Skin epidermis (tissue), 12 donors: ENCODE results near the gene KCNH4.
A peak's percentile ranks its signal among the peaks of the same experiment; 100 is the strongest.
"Not testable (repeated sequence)": the region's sequence is repeated elsewhere in the genome, so short reads cannot be mapped to it uniquely, and the experiment has no call there.

Experiments
- H3K27ac ChIP-seq, 21 experiments: fragments of 200-600 bp; sonication (generic) in 11 of 21; one replicate each; pipeline ENCODE4 v1.5.0; 2020; ENCODE audit warnings: mild to moderate bottlenecking in 3 of 21, inconsistent platforms in 2 of 21, moderate library complexity in 2 of 21
- H3K4me3 ChIP-seq, 7 experiments: fragments of 200-600 bp; sonication (generic) in 2 of 7; one replicate each; pipeline ENCODE4 v1.5.0; 2020; ENCODE audit warnings: inconsistent platforms in 2 of 7, mild to moderate bottlenecking in 2 of 7, moderate library complexity in 1 of 7

Gene KCNH4

DNA sequence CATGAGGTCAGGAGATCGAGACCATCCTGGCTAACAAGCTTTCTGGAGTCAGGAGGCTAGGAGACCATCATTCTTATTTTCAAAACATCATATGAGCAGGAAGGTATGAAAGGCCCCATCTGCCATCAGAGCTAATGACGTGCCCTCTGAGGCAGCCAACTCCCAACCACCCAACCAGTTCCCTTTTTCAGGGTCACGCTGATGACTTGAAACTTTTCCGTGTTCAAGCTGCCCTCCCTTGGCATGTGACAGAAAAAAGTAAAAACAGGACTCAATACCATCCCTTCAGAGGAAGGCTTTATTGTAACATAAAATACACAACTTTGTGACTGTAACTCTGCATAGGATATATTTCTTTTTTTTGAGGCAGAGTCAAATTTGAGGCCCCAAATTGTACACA is 18.0 kb upstream of the KCNH4 start:
- Histone ChIP-seq H3K4me3 (no peak overlapping the region), H3K27ac (peak overlapping the region in 8 of 21 experiments; percentile 15 to 68 (median 51))

DNA sequence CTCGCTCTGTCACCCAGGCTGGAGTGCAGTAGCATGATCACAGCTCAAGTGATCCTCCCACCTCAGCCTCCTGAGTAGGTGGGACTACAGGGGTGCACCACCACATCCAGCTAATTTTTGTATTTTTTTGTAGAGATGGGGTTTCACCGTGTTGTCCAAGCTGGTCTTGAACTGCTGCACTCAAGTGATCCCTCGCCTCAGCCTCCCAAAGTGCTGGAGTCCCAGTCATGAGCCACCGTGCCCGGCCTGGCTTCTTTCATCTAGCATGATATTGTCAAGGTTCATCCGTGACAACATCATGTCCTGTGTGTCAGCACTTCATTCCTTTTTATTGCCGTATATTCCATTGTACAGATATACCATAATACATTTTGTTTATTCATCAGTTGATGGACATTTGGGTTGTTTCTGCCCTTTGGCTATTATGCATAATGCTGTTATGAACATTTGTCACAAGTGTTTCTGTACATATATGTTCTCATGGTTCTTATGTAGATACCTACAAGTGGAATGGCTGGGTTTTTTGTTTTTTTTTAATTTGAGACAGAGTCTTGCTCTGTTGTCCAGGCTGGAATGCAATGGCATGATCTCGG is 16.7 kb upstream of the KCNH4 start:
- Histone ChIP-seq H3K27ac (no peak overlapping the region), H3K4me3 (no peak overlapping the region)

GRCh38 chr17:42193969-42194899 is 13.3 kb upstream of the KCNH4 start, which contains the start of gene GHDC:
GHDC (minus strand) TSS chr17:42194494; CDS start chr17:42193581, 913 bp downstream.
- Histone ChIP-seq H3K27ac (peak within 1 kb of the TSS in 20 of 21 experiments; percentile 62 to 94 (median 84)), H3K4me3 (peak within 1 kb of the TSS; percentile 40 to 69 (median 51))

- peak overlapping the region in 14 of 21 experiments; percentile 63 to 94 (median 86) for H3K27ac ChIP-seq
- peak overlapping the region; percentile 40 to 69 (median 51) for H3K4me3 ChIP-seq
Measured at GRCh38 chr17:42193216-42193968, 12.4 kb upstream of the KCNH4 start.

GRCh38 chr17:42192189-42193126 is 11.5 kb upstream of the KCNH4 start:
- Histone ChIP-seq H3K27ac (peak overlapping the region in 1 of 21 experiments; percentile 7), H3K4me3 (no peak overlapping the region)

GRCh38 chr17:42191275-42191608 is 10.3 kb upstream of the KCNH4 start:
- H3K4me3 ChIP-seq = no peak overlapping the region
- no peak overlapping the region for H3K27ac ChIP-seq

DNA sequence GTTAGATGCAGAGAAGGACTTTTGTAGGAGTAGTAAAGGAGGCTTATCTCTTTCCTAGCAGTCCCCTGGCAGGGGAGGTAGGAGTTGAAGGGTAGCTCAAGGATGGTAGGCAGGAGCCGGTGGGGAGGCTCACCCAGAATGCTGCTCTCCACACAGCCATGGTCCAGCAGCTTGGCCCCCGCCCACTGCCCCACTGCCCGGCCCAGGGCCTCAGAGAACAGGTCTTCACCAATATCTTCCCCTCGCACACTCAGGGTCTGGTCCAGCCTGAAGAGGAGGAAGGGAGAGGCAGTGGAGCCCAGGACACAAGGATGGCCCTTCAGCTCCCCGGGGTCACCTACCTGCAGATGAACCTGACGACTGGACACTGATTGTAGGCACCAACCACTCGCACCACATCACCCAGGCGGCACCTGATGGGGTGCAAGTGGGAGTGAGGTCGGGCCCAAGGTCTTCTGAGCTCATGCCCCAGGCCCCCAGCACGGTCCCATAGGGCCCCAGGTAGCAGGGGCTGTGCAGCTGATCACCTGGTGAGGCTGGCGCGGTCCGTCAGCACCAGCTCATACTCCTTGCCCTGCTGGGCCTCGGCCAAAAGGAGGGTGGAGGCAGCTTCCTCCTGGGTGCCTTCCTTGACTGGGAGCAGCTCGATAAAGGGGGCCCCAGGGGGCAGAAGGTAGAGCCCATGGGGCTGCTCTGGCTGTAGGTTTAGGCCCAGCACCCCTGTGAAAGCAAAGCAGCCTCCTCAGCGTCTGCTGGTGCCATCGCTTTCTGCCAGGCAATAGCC is 9.7 kb upstream of the KCNH4 start:
- no peak overlapping the region for H3K27ac ChIP-seq
- no peak overlapping the region for H3K4me3 ChIP-seq

DNA sequence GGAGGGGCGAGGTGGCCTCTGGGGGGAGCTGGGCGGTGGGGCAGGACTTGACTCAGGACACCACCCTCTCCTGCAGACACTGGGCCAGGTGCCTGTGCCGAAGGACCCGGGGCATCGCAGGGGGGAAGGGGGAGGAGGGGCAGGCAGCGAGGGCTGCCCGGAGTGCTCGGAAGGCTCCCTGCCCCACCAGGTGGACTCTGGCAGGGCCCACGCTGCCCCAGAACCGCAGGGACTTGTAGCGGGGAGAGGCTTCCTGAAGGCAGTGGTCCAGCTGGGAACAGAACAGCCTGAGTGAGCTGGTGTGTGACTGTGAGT is 8.7 kb upstream of the KCNH4 start:
- no peak overlapping the region for H3K27ac ChIP-seq

GRCh38 chr17:42188749-42189650 is 8.1 kb upstream of the KCNH4 start:
- Histone ChIP-seq H3K4me3 (no peak overlapping the region), H3K27ac (no peak overlapping the region)

More for the DNA sequence above, 8.7 kb upstream of the KCNH4 start:
- no peak overlapping the region for H3K4me3 ChIP-seq

DNA sequence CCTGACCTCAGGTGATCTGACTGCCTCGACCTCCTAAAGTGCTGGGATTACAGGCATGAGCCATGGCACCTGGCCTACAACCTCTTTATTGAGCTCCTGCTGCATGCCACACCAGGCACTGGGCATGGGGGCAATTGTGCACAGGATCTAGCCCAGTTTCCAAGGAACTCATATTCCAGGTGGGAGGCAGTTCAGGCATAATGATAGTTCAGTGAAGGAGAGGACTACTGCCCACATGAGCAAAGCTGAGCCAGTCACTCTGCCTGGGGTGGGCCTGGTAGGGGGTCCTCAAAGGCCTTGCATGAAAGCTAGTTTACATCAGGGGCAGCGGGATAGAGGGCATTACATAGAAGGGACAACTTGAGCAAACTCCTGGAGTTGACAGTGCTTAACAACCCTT is 6.9 kb upstream of the KCNH4 start:
- no peak overlapping the region for H3K27ac ChIP-seq
- H3K4me3 ChIP-seq = no peak overlapping the region

GRCh38 chr17:42186191-42186590 is 5.2 kb upstream of the KCNH4 start:
- not testable (repeated sequence) for H3K27ac ChIP-seq, H3K4me3 ChIP-seq

DNA sequence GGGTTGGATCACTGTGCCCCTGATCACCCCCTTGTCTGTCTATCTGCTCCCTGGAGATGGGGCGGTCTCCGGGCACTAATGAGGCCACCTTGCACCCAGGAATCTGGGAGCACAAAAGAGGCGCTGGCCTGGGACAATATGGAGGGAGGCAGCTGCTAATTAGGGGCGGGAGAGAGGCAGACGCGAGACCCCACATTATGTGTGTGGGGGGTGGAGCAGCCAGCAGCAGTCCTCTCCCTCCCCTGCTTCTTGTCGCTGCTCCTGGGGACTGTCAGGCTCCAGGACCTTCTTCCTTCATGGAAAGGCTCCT is 4.6 kb upstream of the KCNH4 start:
- no peak overlapping the region for H3K4me3 ChIP-seq

DNA sequence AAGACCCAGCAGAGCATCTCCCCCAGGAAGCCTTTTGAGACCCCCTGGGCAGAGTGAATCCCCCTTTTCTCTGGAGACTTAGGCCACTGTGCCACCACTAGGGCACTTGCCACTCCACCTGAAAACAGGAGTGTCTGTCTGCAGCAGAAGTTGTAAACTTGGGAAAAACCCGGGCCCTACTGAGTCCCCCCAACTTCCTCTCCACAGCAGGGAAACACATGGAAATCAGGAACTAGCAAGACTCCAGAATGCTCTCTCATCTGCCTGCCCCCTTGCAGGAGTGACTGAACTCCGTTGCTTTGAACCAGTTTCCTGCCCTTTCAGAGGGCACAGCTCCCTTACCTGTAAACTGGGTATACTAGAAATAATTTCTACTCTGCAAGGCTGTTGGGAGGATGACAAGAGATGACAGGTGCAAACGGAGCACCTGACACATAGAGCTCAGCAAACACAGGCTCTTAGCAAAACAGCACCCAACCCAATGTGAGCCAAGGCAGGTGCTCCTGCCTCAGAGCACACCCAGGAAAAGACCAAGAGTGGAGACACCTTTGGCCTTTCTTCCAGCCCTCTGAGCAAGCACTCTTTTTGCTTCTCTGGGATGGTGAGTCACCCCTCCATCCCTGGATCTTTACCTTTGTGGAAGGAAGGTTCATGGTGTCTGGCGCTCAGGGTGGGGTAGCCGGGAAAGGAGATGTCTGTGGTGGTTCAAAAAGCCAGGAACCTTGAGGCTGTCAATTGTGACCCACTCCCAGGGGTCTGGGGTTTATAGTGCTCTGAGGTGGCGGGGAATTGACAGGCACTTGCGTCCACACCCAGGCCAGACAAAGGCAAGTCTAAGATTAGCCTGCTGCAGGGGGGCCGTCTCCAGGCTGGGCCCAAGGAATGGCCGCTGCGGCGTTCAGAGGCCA is 4.0 kb upstream of the KCNH4 start, which contains the start of gene HCRT:
Gene HCRT, minus strand, starts transcription at position 740 of the 908 bp plus-strand sequence. Its CDS starts 87 bp downstream, at position 653.
- H3K27ac ChIP-seq = peak within 1 kb of the TSS in 16 of 21 experiments; percentile 5 to 87 (median 72)
- H3K4me3 ChIP-seq = peak within 1 kb of the TSS; percentile 30 to 47 (median 38)

More for the DNA sequence above, 4.6 kb upstream of the KCNH4 start:
- H3K27ac ChIP-seq = no peak overlapping the region

GRCh38 chr17:42183741-42184711 is 3.1 kb upstream of the KCNH4 start:
- H3K27ac ChIP-seq = peak overlapping the region in 19 of 21 experiments; percentile 8 to 87 (median 69)
- peak overlapping the region; percentile 30 to 47 (median 38) for H3K4me3 ChIP-seq
